Mucosa of descending colon (tissue), 3 donors: ENCODE results near the gene RC3H1. TPM values are rescaled to one million over a fixed set of nuclear protein-coding genes. Genes with fewer than 3 reads are reported as not detected.

Experiments
- ATAC-seq: fragments of 200-7000 bp; cut with Tn5 transposase; one replicate; pipeline ENCODE4 v1.9.1; 2020; ENCODE audit warnings: mild to moderate bottlenecking, moderate library complexity
- DNase-seq, 3 donors: peaks; one replicate each; pipeline ENCODE4 v3.0.0-alpha.2; 2020
- H3K36me3 ChIP-seq: fragments of 200-600 bp; one replicate; pipeline ENCODE4 v1.8.0; 2021; ENCODE audit warnings: low read depth, mild to moderate bottlenecking
- H3K4me1 ChIP-seq: fragments of 200-600 bp; one replicate; pipeline ENCODE4 v1.8.0; 2021; ENCODE audit warnings: low read depth, mild to moderate bottlenecking
- H3K4me3 ChIP-seq: fragments of 200-600 bp; one replicate; pipeline ENCODE4 v1.8.0; 2021; ENCODE audit warnings: mild to moderate bottlenecking
- H3K9me3 ChIP-seq: fragments of 200-600 bp; one replicate; pipeline ENCODE4 v1.8.0; 2021; ENCODE audit warnings: mild to moderate bottlenecking
- CTCF ChIP-seq: fragments of 200-600 bp; IDR thresholded peaks from one replicate; pipeline ENCODE4 v1.8.0; 2022; ENCODE audit warnings: antibody characterized with exemption, mild to moderate bottlenecking
- intact Hi-C, 2 donors: fragments of 100-400 bp; cut with DNase I in 1 of 2; cut with micrococcal nuclease in 1 of 2; formaldehyde crosslinking; loops; one replicate each; pipeline versions ENCODE4 v1.11.0 to v1.11.1; 2022; cut with DNase I, micrococcal nuclease
- total RNA-seq, 3 donors: library from RNA; stranded (reverse); fragmentation: NEBNext Ultra II Directional in 2 of 3; extraction: Animal tissue kit (Norgen Biotek cat#: 25700) in 2 of 3; gene quantifications; one replicate each; pipeline versions ENCODE4 v1.2.1 to v1.2.4, GENCODE V29; 2021 to 2023
- donor health status: DM: no; HTN: no; CAD: no; lungs with moderate emphysema.
- donor health status: DM: no; HTN: no; CAD: no.
- donor health status: DM: no; HTN: yes; CAD: no.

Gene RC3H1
- total RNA-seq, 3 donors from 2014 or later: 38.0 to 51.2 (median 50.1) TPM

- intact Hi-C loops: no loop called here
- peaks cover 38% of the 10 kb centered on the region for H3K4me1 ChIP-seq
Measured at GRCh38 chr1:174017231-174017970, 4.8 kb downstream of the RC3H1 start.

GRCh38 chr1:174013864-174014418 lies 8.2 kb downstream of the RC3H1 start:
- no peak overlapping the region for H3K4me3 ChIP-seq
- ATAC-seq (no peak), DNase-seq (no peak)
- H3K36me3 ChIP-seq: no peaks in the 10 kb centered on the region
- no peak for TF ChIP-seq CTCF
- H3K9me3 ChIP-seq: no peaks in the 10 kb centered on the region
- H3K4me1 ChIP-seq: peaks cover 18% of the 10 kb centered on the region
- intact Hi-C loops: no loop called here

More at GRCh38 chr1:174017231-174017970, 4.8 kb downstream of the RC3H1 start:
- no peak for DNase-seq
- no peak for ATAC-seq
- H3K36me3 ChIP-seq: no peaks in the 10 kb centered on the region
- H3K4me3 ChIP-seq: no peak overlapping the region
- H3K9me3 ChIP-seq: no peaks in the 10 kb centered on the region
- TF ChIP-seq CTCF: no peak

GRCh38 chr1:174008979-174009378 lies 13.2 kb downstream of the RC3H1 start:
- intact Hi-C loops: no loop called here
- no peaks in the 10 kb centered on the region for H3K9me3 ChIP-seq
- no peak for DNase-seq
- no peaks in the 10 kb centered on the region for H3K36me3 ChIP-seq
- no peak for TF ChIP-seq CTCF
- no peaks in the 10 kb centered on the region for H3K4me1 ChIP-seq
- peak; percentile 69 for ATAC-seq
- no peak overlapping the region for H3K4me3 ChIP-seq

GRCh38 chr1:174008269-174008668 lies 13.9 kb downstream of the RC3H1 start:
- ATAC-seq: no peak
- intact Hi-C loops: no loop called here
- Histone ChIP-seq H3K4me3 (no peak overlapping the region), H3K36me3 (no peaks in the 10 kb centered on the region), H3K4me1 (no peaks in the 10 kb centered on the region), H3K9me3 (no peaks in the 10 kb centered on the region)
- no peak for TF ChIP-seq CTCF
- DNase-seq: no peak

GRCh38 chr1:174007851-174008250 lies 14.3 kb downstream of the RC3H1 start:
- DNase-seq (no peak), ATAC-seq (no peak)
- Histone ChIP-seq H3K4me1 (no peaks in the 10 kb centered on the region), H3K4me3 (no peak overlapping the region), H3K36me3 (no peaks in the 10 kb centered on the region), H3K9me3 (no peaks in the 10 kb centered on the region)
- no peak for TF ChIP-seq CTCF
- intact Hi-C loops: no loop called here
